H9 (cell line): ENCODE results near the gene CTDSPL. TPM values are rescaled to one million over a fixed set of nuclear protein-coding genes. Genes with fewer than 3 reads are reported as not detected.
A peak's percentile ranks its signal among the peaks of the same experiment; 100 is the strongest.

Experiments used
- DNase-seq: peaks from one replicate; pipeline ENCODE4 v3.0.0-alpha.2; 2017
- H2AFZ ChIP-seq: one replicate; pipeline ENCODE4 v1.6.1; 2013; ENCODE audit warnings: mild to moderate bottlenecking, low read length, control low read depth, moderate library complexity
- H2AK5ac ChIP-seq: 2 replicates; pipeline ENCODE4 v1.6.1; 2013; ENCODE audit warnings: low read length, control low read depth, mixed read lengths; ENCODE audit not compliant: insufficient read length
- H2BK120ac ChIP-seq: one replicate; pipeline ENCODE4 v1.6.1; 2013; ENCODE audit warnings: low read depth, mild to moderate bottlenecking, low read length, control low read depth, inconsistent platforms; ENCODE audit not compliant: poor library complexity, severe bottlenecking
- H2BK12ac ChIP-seq: 2 replicates; pipeline ENCODE4 v1.6.1; 2013; ENCODE audit warnings: low read length, control low read depth, mixed read lengths, low read depth; ENCODE audit not compliant: insufficient read length
- H2BK15ac ChIP-seq: 2 replicates; pipeline ENCODE4 v1.6.1; 2013; ENCODE audit warnings: low read depth, low read length, control low read depth
- H2BK20ac ChIP-seq: one replicate; pipeline ENCODE4 v1.6.1; 2013; ENCODE audit warnings: low read depth, mild to moderate bottlenecking, low read length, control low read depth, inconsistent platforms; ENCODE audit not compliant: poor library complexity, severe bottlenecking
- H2BK5ac ChIP-seq: 2 replicates; pipeline ENCODE4 v1.6.1; 2013; ENCODE audit warnings: low read length, control low read depth, mixed read lengths; ENCODE audit not compliant: insufficient read length
- H3K14ac ChIP-seq: 2 replicates; pipeline ENCODE4 v1.6.1; 2013; ENCODE audit warnings: low read length, control low read depth; ENCODE audit not compliant: insufficient read depth
- H3K18ac ChIP-seq: 2 replicates; pipeline ENCODE4 v1.6.1; 2013; ENCODE audit warnings: low read depth, mild to moderate bottlenecking, mixed read lengths, low read length, control low read depth; ENCODE audit not compliant: insufficient read length
- H3K23ac ChIP-seq: 2 replicates; pipeline ENCODE4 v1.6.1; 2013; ENCODE audit warnings: low read length, control low read depth, mixed read lengths, low read depth; ENCODE audit not compliant: insufficient read length
- H3K23me2 ChIP-seq: 2 replicates; pipeline ENCODE4 v1.6.1; 2013; ENCODE audit warnings: low read depth, mild to moderate bottlenecking, mixed read lengths, low read length, control low read depth; ENCODE audit not compliant: insufficient read length, poor library complexity, severe bottlenecking
- H3K27ac ChIP-seq: 2 replicates; pipeline ENCODE4 v1.5.1; 2013; ENCODE audit warnings: low read length, control low read depth, mixed read lengths, low read depth; ENCODE audit not compliant: insufficient read length
- H3K27me3 ChIP-seq: 2 replicates; pipeline ENCODE4 v1.6.1; 2013; ENCODE audit warnings: low read length, control low read depth, inconsistent platforms; ENCODE audit not compliant: insufficient read depth
- H3K4ac ChIP-seq: 2 replicates; pipeline ENCODE4 v1.6.1; 2013; ENCODE audit warnings: low read depth, mild to moderate bottlenecking, control low read depth, inconsistent platforms, low read length, moderate library complexity
- H3K4me1 ChIP-seq: 2 replicates; pipeline ENCODE4 v1.6.1; 2013; ENCODE audit warnings: low read length, control low read depth, inconsistent platforms; ENCODE audit not compliant: insufficient read depth
- H3K4me2 ChIP-seq: 2 replicates; pipeline ENCODE4 v1.6.1; 2013; ENCODE audit warnings: low read length, control low read depth, mixed read lengths; ENCODE audit not compliant: insufficient read length, insufficient read depth
- H3K56ac ChIP-seq: 2 replicates; pipeline ENCODE4 v1.6.1; 2013; ENCODE audit warnings: low read depth, mild to moderate bottlenecking, mixed read lengths, low read length, control low read depth; ENCODE audit not compliant: insufficient read length
- H3K79me1 ChIP-seq: 2 replicates; pipeline ENCODE4 v1.6.1; 2013; ENCODE audit warnings: low read depth, mild to moderate bottlenecking, moderate library complexity, low read length, control low read depth, inconsistent platforms; ENCODE audit not compliant: insufficient read depth, poor library complexity, severe bottlenecking
- H3K79me2 ChIP-seq: 2 replicates; pipeline ENCODE4 v1.6.1; 2013; ENCODE audit warnings: low read length, control low read depth, inconsistent platforms; ENCODE audit not compliant: insufficient read depth
- H3K9ac ChIP-seq: 2 replicates; pipeline ENCODE4 v1.6.1; 2013; ENCODE audit warnings: low read length, control low read depth, mixed read lengths; ENCODE audit not compliant: insufficient read length; ENCODE audit errors: extremely low read depth
- H3K9me3 ChIP-seq: one replicate; pipeline ENCODE4 v1.6.1; 2013; ENCODE audit warnings: low read depth, low read length, inconsistent platforms; ENCODE audit not compliant: control insufficient read depth
- H3T11ph ChIP-seq: one replicate; pipeline ENCODE4 v1.6.1; 2013; ENCODE audit warnings: mild to moderate bottlenecking, low read length, control low read depth, inconsistent platforms
- H4K20me1 ChIP-seq: one replicate; pipeline ENCODE4 v1.6.1; 2013; ENCODE audit not compliant: control insufficient read depth, insufficient read length, insufficient read depth
- H4K5ac ChIP-seq: 2 replicates; pipeline ENCODE4 v1.6.1; 2013; ENCODE audit warnings: low read depth, mild to moderate bottlenecking, mixed read lengths, low read length, control low read depth; ENCODE audit not compliant: insufficient read length
- H4K8ac ChIP-seq: replicated peaks from 2 replicates; pipeline ENCODE4 v1.6.1; 2013; ENCODE audit warnings: low read length, control low read depth, mixed read lengths, low read depth; ENCODE audit not compliant: insufficient read length
- H4K91ac ChIP-seq: 2 replicates; pipeline ENCODE4 v1.6.1; 2013; ENCODE audit warnings: low read depth, mild to moderate bottlenecking, moderate library complexity, mixed read lengths, low read length, control low read depth; ENCODE audit not compliant: insufficient read length
- H3K27ac Mint-ChIP-seq, 3 experiments: 2 replicates in 2 of 3; 3 replicates in 1 of 3; pipeline ENCODE4 v1.8.0; 2020 to 2021; ENCODE audit warnings: mixed read lengths in 3 of 3, mild to moderate bottlenecking in 1 of 3, moderate library complexity in 1 of 3
- H3K27me3 Mint-ChIP-seq: 2 replicates; pipeline ENCODE4 v1.8.0; 2021; ENCODE audit warnings: low read depth, mild to moderate bottlenecking, moderate library complexity, mixed read lengths
- H3K36me3 Mint-ChIP-seq, 3 experiments: 2 replicates in 2 of 3; 3 replicates in 1 of 3; pipeline ENCODE4 v1.8.0; 2020 to 2021; ENCODE audit warnings: low read depth in 3 of 3, mixed read lengths in 3 of 3; ENCODE audit not compliant: insufficient read depth in 1 of 3
- H3K4me1 Mint-ChIP-seq, 2 experiments: 2 replicates each; pipeline ENCODE4 v1.8.0; 2020; ENCODE audit warnings: mixed read lengths in 2 of 2
- H3K4me3 Mint-ChIP-seq, 2 experiments: 2 replicates in 1 of 2; 3 replicates in 1 of 2; pipeline ENCODE4 v1.8.0; 2020 to 2021; ENCODE audit warnings: mild to moderate bottlenecking in 2 of 2, mixed read lengths in 2 of 2, moderate library complexity in 1 of 2
- H3K9me3 Mint-ChIP-seq, 2 experiments: 2 replicates in 1 of 2; 3 replicates in 1 of 2; pipeline ENCODE4 v1.8.0; 2020; ENCODE audit warnings: mild to moderate bottlenecking in 2 of 2, mixed read lengths in 2 of 2, moderate library complexity in 1 of 2
- WGBS: extraction: QIAGEN DNeasy Blood & Tissue Kit; methylation state at CpG from one replicate; pipeline ENCODE4 v1.1.7; 2013; ENCODE audit warnings: missing lambda C conversion rate, low lambda C conversion rate, mixed read lengths; ENCODE audit not compliant: insufficient read length; ENCODE audit errors: extremely low coverage; 5-methylcytosine and 5-hydroxymethylcytosine counted together
- total RNA-seq: library from RNA; stranded (reverse); gene quantifications from 2 replicates; pipeline ENCODE4 v1.2.1, GENCODE V29; 2021
- TF ChIP-seq, protein P1 (sequence below): fragments of 200-600 bp; sonication (generic); conservative IDR thresholded peaks from 3 replicates; pipeline ENCODE4 v1.8.0; 2021; ENCODE audit warnings: antibody characterized with exemption, mild to moderate bottlenecking

Gene CTDSPL
- total RNA-seq, 1 experiment from 2014 or later: 20.8 TPM

DNA sequence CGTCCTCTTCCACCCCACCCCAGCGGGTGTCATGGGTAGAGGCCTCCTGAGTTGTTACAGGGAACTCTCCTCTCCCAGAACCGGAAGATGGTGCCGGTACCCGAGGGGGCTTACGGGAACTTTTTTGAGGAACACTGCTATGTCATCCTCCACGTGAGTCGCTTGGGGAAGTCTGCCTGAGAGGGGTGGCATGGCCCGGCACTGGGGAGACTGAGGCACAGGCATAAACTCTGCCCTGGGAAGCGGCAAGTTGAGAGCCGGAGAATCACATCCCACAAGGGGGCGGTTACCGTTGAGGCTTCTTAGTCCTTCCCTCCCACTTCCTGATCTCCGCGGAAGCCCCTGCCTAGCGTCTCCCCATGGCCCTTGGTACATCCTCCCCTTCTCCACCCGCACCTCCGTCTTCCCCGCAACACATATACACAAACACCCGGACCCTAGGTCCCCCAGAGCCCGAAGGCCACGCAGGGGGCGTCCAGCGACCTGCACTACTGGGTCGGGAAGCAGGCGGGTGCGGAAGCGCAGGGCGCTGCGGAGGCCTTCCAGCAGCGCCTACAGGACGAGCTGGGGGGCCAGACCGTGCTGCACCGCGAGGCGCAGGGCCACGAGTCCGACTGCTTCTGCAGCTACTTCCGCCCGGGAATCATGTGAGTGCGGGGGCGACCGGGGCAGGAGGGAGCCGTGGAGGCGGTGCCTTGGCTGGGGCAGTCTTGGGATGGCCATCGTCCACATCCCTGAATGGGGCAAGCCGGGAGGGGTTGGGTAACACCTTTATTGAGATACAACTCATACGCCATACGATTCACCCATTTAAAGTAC is 132.3 kb downstream of the CTDSPL start:
- no peak overlapping the region for H4K91ac ChIP-seq
- peak overlapping the region; percentile 38 for H3K4me2 ChIP-seq
- H3K79me2 ChIP-seq: no peaks in the 10 kb centered on the region
- H3K79me1 ChIP-seq: no peaks in the 10 kb centered on the region
- H3K23me2 ChIP-seq: no peaks in the 10 kb centered on the region
- H2BK120ac ChIP-seq: no peak overlapping the region
- no peak overlapping the region for H3K27ac ChIP-seq
- Mint-ChIP-seq H3K4me3 (peak overlapping the region; percentile 82 to 86), H3K27me3 (peaks cover 21% of the 10 kb centered on the region), H3K4me1 (peaks cover 19 to 45% of the 10 kb centered on the region in 2 experiments), H3K9me3 (no peaks in the 10 kb centered on the region), H3K27ac (peak overlapping the region in 1 of 3 experiments; percentile 90; a peak in 3 of 7 replicates), H3K36me3 (peaks cover 0 to 2% (median 0%) of the 10 kb centered on the region in 3 experiments; a peak in 1 of 7 replicates)
- no peaks in the 10 kb centered on the region; the same call in 1 of the 2 replicates for H3K27me3 ChIP-seq
- WGBS: no CpG with 5 or more reads among the region's 49 CpGs
- no peak overlapping the region for H3K4ac ChIP-seq
- H3K4me1 ChIP-seq: no peaks in the 10 kb centered on the region; the same call in 1 of the 2 replicates
- no peak overlapping the region for H2AFZ ChIP-seq
- H2BK12ac ChIP-seq: no peak overlapping the region
- H3K23ac ChIP-seq: no peak overlapping the region
- no peaks in the 10 kb centered on the region for H3K9me3 ChIP-seq
- no peak overlapping the region for H4K8ac ChIP-seq
- no peak overlapping the region for H3T11ph ChIP-seq
- peak; percentile 76 for DNase-seq
- H2BK15ac ChIP-seq: no peak overlapping the region
- H2BK5ac ChIP-seq: no peak overlapping the region
- TF ChIP-seq, protein P1, sequence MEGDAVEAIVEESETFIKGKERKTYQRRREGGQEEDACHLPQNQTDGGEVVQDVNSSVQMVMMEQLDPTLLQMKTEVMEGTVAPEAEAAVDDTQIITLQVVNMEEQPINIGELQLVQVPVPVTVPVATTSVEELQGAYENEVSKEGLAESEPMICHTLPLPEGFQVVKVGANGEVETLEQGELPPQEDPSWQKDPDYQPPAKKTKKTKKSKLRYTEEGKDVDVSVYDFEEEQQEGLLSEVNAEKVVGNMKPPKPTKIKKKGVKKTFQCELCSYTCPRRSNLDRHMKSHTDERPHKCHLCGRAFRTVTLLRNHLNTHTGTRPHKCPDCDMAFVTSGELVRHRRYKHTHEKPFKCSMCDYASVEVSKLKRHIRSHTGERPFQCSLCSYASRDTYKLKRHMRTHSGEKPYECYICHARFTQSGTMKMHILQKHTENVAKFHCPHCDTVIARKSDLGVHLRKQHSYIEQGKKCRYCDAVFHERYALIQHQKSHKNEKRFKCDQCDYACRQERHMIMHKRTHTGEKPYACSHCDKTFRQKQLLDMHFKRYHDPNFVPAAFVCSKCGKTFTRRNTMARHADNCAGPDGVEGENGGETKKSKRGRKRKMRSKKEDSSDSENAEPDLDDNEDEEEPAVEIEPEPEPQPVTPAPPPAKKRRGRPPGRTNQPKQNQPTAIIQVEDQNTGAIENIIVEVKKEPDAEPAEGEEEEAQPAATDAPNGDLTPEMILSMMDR: 0 out of 3 replicates have a peak, but pooled peaks have one; percentile 15
- H3K18ac ChIP-seq: peak overlapping the region; percentile 9
- 0 out of 2 replicates have a peak overlapping the region, but pooled peaks have one; percentile 4 for H3K14ac ChIP-seq
- H3K56ac ChIP-seq: no peak overlapping the region
- H2BK20ac ChIP-seq: no peak overlapping the region
- H4K20me1 ChIP-seq: no peaks in the 10 kb centered on the region
- H4K5ac ChIP-seq: no peak overlapping the region
- H3K9ac ChIP-seq: no peak overlapping the region
- no peak overlapping the region for H2AK5ac ChIP-seq
